Motor neuron (in vitro differentiated cells): ENCODE measurements around the gene MORN3. TPM values are rescaled to one million over a fixed set of nuclear protein-coding genes. Genes with fewer than 3 reads are reported as not detected.
A peak's percentile ranks its signal among the peaks of the same experiment; 100 is the strongest.
"Not testable (repeated sequence)": the region's sequence is repeated elsewhere in the genome, so short reads cannot be mapped to it uniquely, and the experiment has no call there.

ENCODE experiments used
- ATAC-seq, 8 experiments: fragments of 200-7000 bp; cut with Tn5 transposase; replicated peaks in 6 of 8; 2 replicates each; pipeline ENCODE4 v1.8.0; 2021; ENCODE audit warnings: mild to moderate bottlenecking in 8 of 8, moderate library complexity in 8 of 8
- H3K27ac ChIP-seq, 2 donors: fragments of 250-450 bp; sonication (Bioruptor Pico); 2 replicates each; pipeline ENCODE4 v1.9.0; 2021; ENCODE audit warnings: antibody characterized with exemption in 2 of 2, mild to moderate bottlenecking in 2 of 2, moderate library complexity in 1 of 2
- H3K4me1 ChIP-seq, 2 donors: fragments of 250-450 bp; sonication (Bioruptor Pico); replicated peaks in 1 of 2; 2 replicates each; pipeline ENCODE4 v1.6.1; 2021; ENCODE audit warnings: antibody characterized with exemption in 2 of 2, mild to moderate bottlenecking in 2 of 2, moderate library complexity in 1 of 2
- H3K4me3 ChIP-seq, 5 donors: fragments of 250-450 bp; sonication (Bioruptor Pico); 2 replicates each; pipeline ENCODE4 v1.9.0; 2021; ENCODE audit warnings: antibody characterized with exemption in 5 of 5, mild to moderate bottlenecking in 5 of 5, moderate library complexity in 4 of 5
- WGBS, 10 experiments: fragments of 450-650 bp; shearing (Covaris generic); methylation state at CpG; one replicate each; pipeline ENCODE4 v1.0.0; 2022; 5-methylcytosine and 5-hydroxymethylcytosine counted together
- in situ Hi-C, 9 experiments: fragments of 400-800 bp; cut with MboI; loops; one replicate each; pipeline ENCODE4 v1.15.0; 2021; ENCODE audit warnings: low sequenced_read_pairs in 9 of 9, low pct_unique_long_range_greater_than_20kb in 2 of 9; ENCODE audit not compliant: unreplicated experiment in 9 of 9
- total RNA-seq, 8 experiments: library from RNA; unstranded; fragments of 300-600 nt; gene quantifications; 2 replicates each; pipeline versions ENCODE4 v1.2.3 to v1.2.4, GENCODE V29; 2022

The MORN3 gene
- total RNA-seq, 8 experiments from 2014 or later: 0.25 to 1.9 (median 0.70) TPM

DNA sequence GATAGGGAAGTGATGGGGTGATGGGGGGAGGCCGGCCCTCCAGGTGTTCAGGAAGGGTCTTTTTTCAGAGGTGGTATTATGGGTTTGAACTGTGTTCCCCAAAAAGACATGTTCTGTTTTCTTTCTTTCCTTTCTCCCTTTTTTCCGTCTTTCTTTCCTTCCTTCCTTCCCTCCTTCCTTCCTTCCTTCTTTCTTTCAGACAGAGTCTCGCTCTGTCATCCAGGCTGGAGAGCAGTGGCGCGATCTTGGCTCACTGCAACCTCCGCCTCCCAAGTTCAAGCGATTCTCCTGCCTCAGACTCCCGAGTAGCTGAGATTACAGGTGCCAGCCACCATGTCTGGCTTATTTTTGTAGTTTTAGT lies 39.6 kb upstream of the MORN3 start:
- peaks cover 17 to 18% of the 10 kb centered on the region in 2 donors for H3K4me1 ChIP-seq
- WGBS, 10 experiments: 74 to 100% (median 91%) methylated on average over 1 to 8 of the region's 8 CpGs; no CpG with 5 or more reads in 1 of the 10 experiments
- peak overlapping the region in 1 of 2 donors; percentile 16 for H3K27ac ChIP-seq
- in situ Hi-C loops: loop anchor here in 2 of 9 experiments (10.0 kb wide), 2 partner anchors 66 to 86 kb away; partner anchors contain the start of gene RHOF (in 1 of the 2)
- not testable (repeated sequence) for H3K4me3 ChIP-seq, ATAC-seq

DNA sequence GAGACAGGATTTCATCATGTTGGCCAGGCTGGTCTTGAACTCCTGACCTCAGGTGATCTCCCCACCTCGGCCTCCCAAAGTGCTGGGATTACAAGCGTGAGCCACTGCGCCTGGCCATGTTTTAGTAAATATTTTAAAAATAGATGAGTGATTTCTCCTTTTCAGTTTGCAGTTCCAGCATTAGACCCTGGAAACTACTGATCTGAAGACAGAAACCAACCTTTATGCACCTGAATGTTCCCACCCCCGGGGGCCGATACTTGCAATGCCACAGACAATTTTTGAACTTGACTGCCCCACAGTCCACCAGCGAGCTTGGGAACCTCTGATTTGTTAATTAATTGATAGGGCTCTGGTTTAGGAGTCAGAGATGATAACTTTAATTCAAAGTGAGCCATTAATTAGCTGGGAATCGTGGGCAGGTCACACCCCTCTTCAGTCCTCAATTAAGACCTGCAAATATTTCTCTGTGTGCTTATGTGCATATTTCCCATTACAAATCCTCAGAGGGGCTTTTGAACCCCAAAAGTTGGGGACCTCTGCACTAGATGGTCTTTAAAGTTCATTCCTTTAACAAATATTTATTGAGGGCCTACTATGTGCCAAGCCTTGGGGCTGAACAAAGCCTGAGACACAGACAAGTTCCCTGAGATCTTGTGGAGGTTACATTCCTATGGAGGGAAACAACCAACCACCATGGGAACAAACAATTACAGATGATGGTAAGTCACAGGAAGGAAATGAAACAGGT lies 39.0 kb upstream of the MORN3 start:
- ATAC-seq: no peak
- in situ Hi-C loops: loop anchor here in 2 of 9 experiments (10.0 kb wide), 2 partner anchors 66 to 86 kb away; partner anchors contain the start of gene RHOF (in 1 of the 2)
- Histone ChIP-seq H3K27ac (no peak overlapping the region), H3K4me3 (no peak overlapping the region), H3K4me1 (peaks cover 11 to 18% of the 10 kb centered on the region in 2 donors)
- 14 to 90% (median 83%) methylated on average over 1 to 6 of the region's 7 CpGs; no CpG with 5 or more reads in 1 of the 10 experiments for WGBS, 10 experiments

DNA sequence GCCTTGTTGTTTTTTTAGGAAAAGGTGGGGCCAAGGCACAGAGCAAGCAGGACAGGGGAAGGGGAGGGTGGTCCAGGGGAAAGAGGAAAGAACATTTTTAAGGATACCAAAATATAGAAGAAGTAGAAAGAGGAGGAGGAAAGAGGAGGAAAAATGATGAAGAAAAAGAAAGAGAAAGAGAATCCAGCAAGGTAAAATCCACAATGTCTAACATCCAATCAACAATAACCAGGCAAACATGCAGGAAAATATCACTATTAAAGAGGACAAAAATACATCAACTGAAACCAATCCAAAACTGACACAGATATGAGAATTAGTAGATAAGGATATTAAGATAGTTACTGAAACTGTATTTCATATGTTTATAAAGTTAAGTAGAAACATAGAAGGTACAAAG lies 36.1 kb upstream of the MORN3 start:
- in situ Hi-C loops: loop anchor here in 2 of 9 experiments (10.0 kb wide), 2 partner anchors 69 to 89 kb away; partner anchors contain the start of gene RHOF (in 1 of the 2)
- no peak for ATAC-seq
- Histone ChIP-seq H3K4me3 (no peak overlapping the region), H3K27ac (no peak overlapping the region), H3K4me1 (peaks cover 4 to 11% of the 10 kb centered on the region in 2 donors)

GRCh38 chr12:121702944-121703343 lies 33.5 kb upstream of the MORN3 start:
- Histone ChIP-seq H3K4me3 (no peak overlapping the region), H3K4me1 (no peaks in the 10 kb centered on the region), H3K27ac (no peak overlapping the region)
- WGBS, 10 experiments: 40 to 100% (median 54%) methylated on average over 2 to 4 of the region's 6 CpGs; no CpG with 5 or more reads in 5 of the 10 experiments
- in situ Hi-C loops: loop anchor here in 2 of 9 experiments (10.0 kb wide), 2 partner anchors 72 to 92 kb away; partner anchors contain the start of gene RHOF (in 1 of the 2)
- no peak for ATAC-seq

- ATAC-seq: no peak
- in situ Hi-C loops: loop anchor here in 2 of 9 experiments (10.0 kb wide), 2 partner anchors 73 to 93 kb away; partner anchors contain the start of gene RHOF (in 1 of the 2)
- no peak overlapping the region for H3K27ac ChIP-seq
- WGBS, 10 experiments: 70 to 100% (median 92%) methylated on average over 1 to 2 of the region's 3 CpGs; no CpG with 5 or more reads in 5 of the 10 experiments
- no peak overlapping the region for H3K4me3 ChIP-seq
- H3K4me1 ChIP-seq: no peaks in the 10 kb centered on the region
Measured at GRCh38 chr12:121701667-121702277, 32.3 kb upstream of the MORN3 start.

DNA sequence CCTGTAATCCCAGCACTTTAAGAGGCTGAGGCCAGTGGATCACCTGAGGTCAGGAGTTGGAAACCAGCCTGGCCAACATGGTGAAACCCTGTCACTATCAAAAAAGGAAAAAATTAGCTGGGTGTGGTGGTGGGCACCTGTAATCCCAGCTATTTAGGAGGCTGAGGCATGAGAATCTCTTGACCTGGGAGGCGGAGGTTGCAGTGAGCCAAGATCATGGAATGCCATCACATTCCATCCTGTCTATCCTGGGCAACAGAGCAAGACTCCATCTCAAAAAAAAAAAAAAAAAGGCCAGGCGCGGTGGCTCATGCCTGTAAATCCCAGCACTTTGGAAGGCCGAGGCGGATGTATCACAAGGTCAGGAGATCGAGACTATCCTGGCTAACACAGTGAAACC lies 28.4 kb upstream of the MORN3 start:
- WGBS, 10 experiments: 85 to 100% (median 100%) methylated on average over 1 to 6 of the region's 6 CpGs; no CpG with 5 or more reads in 4 of the 10 experiments
- H3K4me1 ChIP-seq, H3K27ac ChIP-seq, H3K4me3 ChIP-seq, ATAC-seq: not testable (repeated sequence)
- in situ Hi-C loops: loop anchor here in 3 of 9 experiments (10.0 to 25.0 kb wide), 2 partner anchors 77 to 89 kb away; partner anchors contain the start of gene RHOF (in 2 of the 3)

GRCh38 chr12:121697093-121697698 lies 27.7 kb upstream of the MORN3 start:
- H3K4me3 ChIP-seq: no peak overlapping the region
- in situ Hi-C loops: loop anchor here in 3 of 9 experiments (10.0 to 25.0 kb wide), 2 partner anchors 78 to 90 kb away; partner anchors contain the start of gene RHOF (in 2 of the 3)
- peak in 1 of 8 experiments; percentile 7 for ATAC-seq
- WGBS, 10 experiments: 8 to 100% (median 44%) methylated on average over 2 to 9 of the region's 9 CpGs
- H3K27ac ChIP-seq: no peak overlapping the region
- H3K4me1 ChIP-seq: no peaks in the 10 kb centered on the region

DNA sequence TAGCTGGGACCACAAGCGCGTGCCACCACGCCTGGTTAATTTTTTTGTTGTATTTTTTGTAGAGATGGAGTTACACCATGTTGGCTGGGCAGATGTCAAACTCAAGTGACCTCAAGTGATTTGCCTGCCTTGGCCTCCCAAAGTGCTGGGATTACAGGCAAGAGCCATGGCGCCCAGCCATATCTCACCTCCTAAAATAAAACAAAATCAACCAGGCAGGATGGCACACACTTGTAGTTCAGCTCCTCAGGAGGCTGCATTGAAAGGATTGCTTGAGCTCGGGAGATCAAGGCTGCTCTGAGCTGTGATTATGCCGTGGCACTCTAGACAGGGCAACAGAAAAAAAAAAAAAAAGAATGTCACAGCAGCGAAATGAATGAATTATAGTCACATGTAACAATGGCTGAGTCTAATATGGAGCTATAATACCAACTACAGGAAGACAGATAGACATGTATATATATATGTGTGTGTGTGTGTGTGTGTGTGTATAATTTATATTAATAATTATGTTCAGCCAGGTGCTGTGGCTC lies 23.8 kb upstream of the MORN3 start:
- H3K4me1 ChIP-seq: no peaks in the 10 kb centered on the region
- WGBS, 10 experiments: 20 to 100% (median 54%) methylated on average over 1 to 5 of the region's 7 CpGs; no CpG with 5 or more reads in 1 of the 10 experiments
- peak in 5 of 8 experiments; percentile 28 to 65 (median 62) for ATAC-seq
- H3K4me3 ChIP-seq: no peak overlapping the region
- H3K27ac ChIP-seq: no peak overlapping the region
- in situ Hi-C loops: loop anchor here in 3 of 9 experiments (10.0 to 25.0 kb wide), 2 partner anchors 82 to 94 kb away; partner anchors contain the start of gene RHOF (in 2 of the 3)

- ATAC-seq, H3K4me3 ChIP-seq, H3K27ac ChIP-seq, H3K4me1 ChIP-seq: not testable (repeated sequence)
- WGBS, 10 experiments: 33 to 100% (median 80%) methylated on average over 1 to 3 of the region's 3 CpGs; no CpG with 5 or more reads in 4 of the 10 experiments
- in situ Hi-C loops: loop anchor here in 3 of 9 experiments (10.0 to 25.0 kb wide), 2 partner anchors 82 to 95 kb away; partner anchors contain the start of gene RHOF (in 2 of the 3)
Measured at GRCh38 chr12:121692744-121693143, 23.3 kb upstream of the MORN3 start.

GRCh38 chr12:121689430-121689829 lies 20.0 kb upstream of the MORN3 start:
- no peak for ATAC-seq

DNA sequence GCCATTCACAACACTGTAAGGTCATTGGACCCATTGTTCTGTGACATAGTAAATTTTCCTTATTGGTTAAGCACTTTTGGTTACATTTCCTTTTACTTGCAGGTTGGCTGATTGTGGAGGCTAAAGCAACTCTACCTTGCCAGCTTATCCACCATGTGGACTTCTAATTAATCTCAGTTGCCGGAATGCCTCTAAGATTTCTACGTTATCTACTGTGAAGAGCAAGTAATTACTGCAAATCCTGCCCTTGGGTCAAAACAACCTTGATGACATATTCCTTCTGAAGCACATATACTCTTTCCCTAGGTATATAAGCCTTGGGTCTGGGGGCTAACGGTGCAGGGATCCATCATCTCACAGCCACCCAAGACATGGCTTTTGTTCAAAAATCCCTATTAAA lies 19.5 kb upstream of the MORN3 start:
- in situ Hi-C loops: loop anchor here in 3 of 9 experiments (10.0 to 25.0 kb wide), 2 partner anchors 98 to 194 kb away; partner anchors contain the start of gene RHOF (in 2 of the 3)
- ATAC-seq: no peak
- no peak overlapping the region for H3K27ac ChIP-seq
- 17 to 100% (median 76%) methylated on average over 1 to 3 of the region's 3 CpGs; no CpG with 5 or more reads in 2 of the 10 experiments for WGBS, 10 experiments
- no peak overlapping the region for H3K4me3 ChIP-seq
- H3K4me1 ChIP-seq: peaks cover 0 to 3% of the 10 kb centered on the region in 2 donors

More at GRCh38 chr12:121689430-121689829, 20.0 kb upstream of the MORN3 start:
- Histone ChIP-seq H3K27ac (no peak overlapping the region), H3K4me3 (no peak overlapping the region), H3K4me1 (peaks cover 0 to 3% of the 10 kb centered on the region in 2 donors)
- 83 to 100% (median 100%) methylated on average over 1 of the region's 2 CpGs; no CpG with 5 or more reads in 5 of the 10 experiments for WGBS, 10 experiments
- in situ Hi-C loops: loop anchor here in 3 of 9 experiments (10.0 to 25.0 kb wide), 2 partner anchors 98 to 195 kb away; partner anchors contain the start of gene RHOF (in 2 of the 3)

DNA sequence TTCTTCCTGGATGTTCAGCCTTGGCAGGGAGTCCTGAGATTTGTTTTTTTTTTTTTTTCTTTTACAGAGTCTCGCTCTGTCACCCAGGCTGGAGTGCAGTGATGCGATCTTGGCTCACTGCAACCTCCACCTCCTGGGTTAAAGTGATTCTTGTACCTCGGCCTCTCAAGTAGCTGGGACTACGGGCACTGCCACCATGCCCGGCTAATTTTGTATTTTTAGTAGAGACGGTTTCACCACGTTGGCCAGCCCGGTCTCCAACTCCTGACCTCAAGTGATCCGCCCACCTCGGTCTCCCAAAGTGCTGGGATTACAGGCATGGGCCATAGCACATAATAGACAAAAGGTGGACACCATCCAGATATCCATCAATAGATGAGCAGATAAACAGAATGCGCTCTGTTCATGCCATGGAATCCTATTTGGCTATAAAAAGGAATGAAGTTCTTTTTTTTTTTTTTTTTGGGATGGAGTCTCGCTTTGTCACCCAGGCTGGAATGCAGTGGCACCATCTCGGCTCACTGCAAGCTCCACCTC lies 10.3 kb upstream of the MORN3 start:
- H3K4me1 ChIP-seq, H3K27ac ChIP-seq, H3K4me3 ChIP-seq, ATAC-seq: not testable (repeated sequence)
- 25 to 100% (median 93%) methylated on average over 1 to 9 of the region's 13 CpGs for WGBS, 10 experiments
- in situ Hi-C loops: loop anchor here in 3 of 9 experiments (10.0 to 25.0 kb wide), 2 partner anchors 108 to 185 kb away; partner anchors contain the start of gene RHOF (in 2 of the 3)
